GM12878 (cell line): ENCODE measurements around the gene SMARCAL1. TPM values are rescaled to one million over a fixed set of nuclear protein-coding genes. Genes with fewer than 3 reads are reported as not detected.

ENCODE experiments used
- BACH1 ChIP-seq: fragments of 450-650 bp; IDR thresholded peaks from 2 replicates; pipeline ENCODE4 v1.6.1; 2017; ENCODE audit warnings: mild to moderate bottlenecking, borderline replicate concordance
- CBX3 ChIP-seq: fragments of 200-600 bp; sonication (generic); IDR thresholded peaks from 2 replicates; pipeline ENCODE4 v1.6.1; 2016; ENCODE audit warnings: low read depth, borderline replicate concordance
- CHD1 ChIP-seq: IDR thresholded peaks from 2 replicates; pipeline ENCODE4 v1.6.1; 2012; ENCODE audit warnings: low read depth, low read length, improper control_type of control experiment
- E2F4 ChIP-seq: IDR thresholded peaks from 2 replicates; pipeline ENCODE4 v1.6.1; 2012; ENCODE audit warnings: low read depth, low read length, improper control_type of control experiment
- FOXM1 ChIP-seq: IDR thresholded peaks from 2 replicates; pipeline ENCODE4 v1.6.1; 2012; ENCODE audit warnings: low read depth, mild to moderate bottlenecking, inconsistent platforms, low read length, moderate library complexity
- MAX ChIP-seq: IDR thresholded peaks from 2 replicates; pipeline ENCODE4 v1.6.1; 2012; ENCODE audit warnings: low read depth, low read length, improper control_type of control experiment
- NBN ChIP-seq: fragments of 450-650 bp; IDR thresholded peaks from 2 replicates; pipeline ENCODE4 v1.6.1; 2016
- NKRF ChIP-seq: fragments of 450-650 bp; conservative IDR thresholded peaks from 2 replicates; pipeline ENCODE4 v1.6.1; 2017; ENCODE audit warnings: mild to moderate bottlenecking, moderate library complexity
- NR2F1 ChIP-seq: fragments of 450-650 bp; conservative IDR thresholded peaks from 2 replicates; pipeline ENCODE4 v1.6.1; 2017; ENCODE audit warnings: mild to moderate bottlenecking
- PAX8 ChIP-seq: fragments of 450-650 bp; IDR thresholded peaks from 2 replicates; pipeline ENCODE4 v1.6.1; 2017; ENCODE audit warnings: mild to moderate bottlenecking, moderate library complexity
- RAD51 ChIP-seq: fragments of 450-650 bp; IDR thresholded peaks from 2 replicates; pipeline ENCODE4 v1.6.1; 2016; ENCODE audit warnings: moderate library complexity, mild to moderate bottlenecking, inconsistent platforms
- RBBP5 ChIP-seq: fragments of 200-600 bp; sonication (generic); conservative IDR thresholded peaks from 2 replicates; pipeline ENCODE4 v1.6.1; 2016
- SIX5 ChIP-seq: IDR thresholded peaks from 2 replicates; pipeline ENCODE4 v1.6.1; 2011; ENCODE audit warnings: mild to moderate bottlenecking, low read depth, low read length, moderate library complexity; ENCODE audit not compliant: severe bottlenecking
- SMC3 ChIP-seq: IDR thresholded peaks from 2 replicates; pipeline ENCODE4 v1.6.1; 2011; ENCODE audit warnings: low read length, improper control_type of control experiment, borderline replicate concordance
- SREBF1 ChIP-seq: IDR thresholded peaks from 2 replicates; pipeline ENCODE4 v1.6.1; 2012; ENCODE audit warnings: mild to moderate bottlenecking, low read length
- ZBTB4 ChIP-seq: fragments of 450-650 bp; formaldehyde crosslinking; IDR thresholded peaks from 2 replicates; pipeline ENCODE4 v1.4.0; 2022; ENCODE audit warnings: mild to moderate bottlenecking, moderate library complexity
- ZBTB40 ChIP-seq: fragments of 450-650 bp; IDR thresholded peaks from 2 replicates; pipeline ENCODE4 v1.6.1; 2016; ENCODE audit warnings: mild to moderate bottlenecking, moderate library complexity, borderline replicate concordance
- ZNF207 ChIP-seq: fragments of 450-650 bp; IDR thresholded peaks from 2 replicates; pipeline ENCODE4 v1.6.1; 2014; ENCODE audit warnings: antibody characterized with exemption, mild to moderate bottlenecking, borderline replicate concordance
- polyA plus RNA-seq, 11 experiments: library from polyadenylated mRNA; depleted of rRNA in 4 of 11; unstranded in 6 of 11; stranded (reverse) in 5 of 11; fragments of >200 nt; fragmentation: Nextera tagmentation in 4 of 11; fragmentation: Illumina TruSeq in 1 of 11; extraction: Ambion mirVana in 4 of 11; extraction: Trizol in 1 of 11; gene quantifications; 1 replicate in 1 of 11; 2 replicates in 10 of 11; pipeline versions ENCODE4 v1.2.1 to v1.2.3, GENCODE V29; 2011 to 2016; ENCODE audit warnings: inconsistent platforms in 2 of 11, missing spikeins in 2 of 11, low read depth in 1 of 11
- total RNA-seq, 4 experiments: library from RNA; depleted of rRNA in 3 of 4; stranded (reverse); fragments of >200 nt in 3 of 4; fragmentation: Illumina TruSeq in 1 of 4; extraction: Trizol in 1 of 4; gene quantifications; 2 replicates each; pipeline versions ENCODE4 v1.2.1 to v1.2.3, GENCODE V29; 2013 to 2021

Gene SMARCAL1
- total and polyA plus RNA-seq, 10 of the 15 experiments (the other 5 are each of a cell fraction or from before 2014, with no cell fraction given) = 10.8 to 32.9 (median 21.8) TPM

- TF ChIP-seq ZBTB40 (peak; percentile 78; the same call in 1 of the 2 replicates), ZBTB4 (CRISPR knock-in tag) (no peak), SIX5 (peak; percentile 99), SREBF1 (peak; percentile 83), CBX3 (no peak), PAX8 (no peak), NBN (peak; percentile 93), MAX (no peak; the same call in 1 of the 2 replicates), RBBP5 (no peak), CHD1 (peak; percentile 96), E2F4 (no peak), SMC3 (no peak), FOXM1 (no peak), RAD51 (no peak), BACH1 (no peak), ZNF207 (peak; percentile 87; the same call in 1 of the 2 replicates), NKRF (no peak), NR2F1 (0 out of 2 replicates have a peak, but pooled peaks have one; percentile 6)
These were observed at the start of gene SMARCAL1 (continued) for GRCh38 chr2:216412022-216412999.
